Rectal smooth muscle tissue (tissue), 1 donor: ENCODE measurements around the gene SMC6.

ENCODE experiments used
- H3K27ac ChIP-seq: one replicate; pipeline ENCODE4 v1.7.0; 2013; ENCODE audit warnings: low read depth, low read length, inconsistent platforms
- H3K27me3 ChIP-seq: one replicate; pipeline ENCODE4 v1.7.0; 2013; ENCODE audit warnings: low read length; ENCODE audit not compliant: control insufficient read depth, insufficient read depth
- H3K36me3 ChIP-seq: one replicate; pipeline ENCODE4 v1.7.0; 2013; ENCODE audit warnings: low read length; ENCODE audit not compliant: control insufficient read depth, insufficient read depth
- H3K4me1 ChIP-seq: one replicate; pipeline ENCODE4 v1.7.0; 2013; ENCODE audit warnings: low read length; ENCODE audit not compliant: control insufficient read depth, insufficient read depth
- H3K4me3 ChIP-seq: one replicate; pipeline ENCODE4 v1.7.0; 2013; ENCODE audit warnings: low read length
- H3K9ac ChIP-seq: one replicate; pipeline ENCODE4 v1.7.0; 2013; ENCODE audit warnings: low read length

SMC6 gene

GRCh38 chr2:17683981-17684380 is 69.6 kb downstream of the SMC6 start:
- H3K4me1 ChIP-seq = no peaks in the 10 kb centered on the region
- no peak overlapping the region for H3K4me3 ChIP-seq
- H3K27me3 ChIP-seq = no peaks in the 10 kb centered on the region
- no peak overlapping the region for H3K9ac ChIP-seq
- peaks cover 4% of the 10 kb centered on the region for H3K36me3 ChIP-seq
- no peak overlapping the region for H3K27ac ChIP-seq

- no peak overlapping the region for H3K27ac ChIP-seq
- H3K36me3 ChIP-seq = peaks cover 4% of the 10 kb centered on the region
- no peak overlapping the region for H3K9ac ChIP-seq
Measured at GRCh38 chr2:17682098-17682857, 71.3 kb downstream of the SMC6 start.

DNA sequence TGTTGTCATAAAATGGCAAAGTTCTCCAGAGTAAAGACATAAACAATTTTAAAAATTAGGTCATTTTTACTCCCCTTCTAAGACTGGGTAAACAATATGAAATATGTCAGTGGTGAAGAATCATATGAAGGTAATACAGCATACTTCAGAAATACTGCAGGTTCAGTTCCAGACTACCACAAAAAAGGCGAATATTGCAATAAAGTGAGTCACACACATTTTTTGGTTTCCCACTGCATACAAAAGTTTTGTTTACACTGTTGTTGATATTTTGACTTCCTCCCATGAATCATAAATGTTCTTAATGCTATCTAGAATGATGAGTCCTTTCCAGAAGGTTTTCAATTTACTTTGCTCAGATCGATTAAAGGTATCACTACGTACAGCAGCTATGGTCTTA is 73.5 kb downstream of the SMC6 start:
- H3K36me3 ChIP-seq = peaks cover 4% of the 10 kb centered on the region
- H3K27me3 ChIP-seq = no peaks in the 10 kb centered on the region
- H3K9ac ChIP-seq = no peak overlapping the region
- H3K4me1 ChIP-seq = no peaks in the 10 kb centered on the region
- no peak overlapping the region for H3K4me3 ChIP-seq
- H3K27ac ChIP-seq = no peak overlapping the region

More at GRCh38 chr2:17682098-17682857, 71.3 kb downstream of the SMC6 start:
- H3K27me3 ChIP-seq = no peaks in the 10 kb centered on the region
- H3K4me3 ChIP-seq = no peak overlapping the region
- no peaks in the 10 kb centered on the region for H3K4me1 ChIP-seq

GRCh38 chr2:17674817-17675216 is 78.8 kb downstream of the SMC6 start:
- Histone ChIP-seq H3K9ac (no peak overlapping the region), H3K27me3 (no peaks in the 10 kb centered on the region), H3K4me3 (no peak overlapping the region), H3K4me1 (no peaks in the 10 kb centered on the region), H3K36me3 (peaks cover 2% of the 10 kb centered on the region), H3K27ac (no peak overlapping the region)

DNA sequence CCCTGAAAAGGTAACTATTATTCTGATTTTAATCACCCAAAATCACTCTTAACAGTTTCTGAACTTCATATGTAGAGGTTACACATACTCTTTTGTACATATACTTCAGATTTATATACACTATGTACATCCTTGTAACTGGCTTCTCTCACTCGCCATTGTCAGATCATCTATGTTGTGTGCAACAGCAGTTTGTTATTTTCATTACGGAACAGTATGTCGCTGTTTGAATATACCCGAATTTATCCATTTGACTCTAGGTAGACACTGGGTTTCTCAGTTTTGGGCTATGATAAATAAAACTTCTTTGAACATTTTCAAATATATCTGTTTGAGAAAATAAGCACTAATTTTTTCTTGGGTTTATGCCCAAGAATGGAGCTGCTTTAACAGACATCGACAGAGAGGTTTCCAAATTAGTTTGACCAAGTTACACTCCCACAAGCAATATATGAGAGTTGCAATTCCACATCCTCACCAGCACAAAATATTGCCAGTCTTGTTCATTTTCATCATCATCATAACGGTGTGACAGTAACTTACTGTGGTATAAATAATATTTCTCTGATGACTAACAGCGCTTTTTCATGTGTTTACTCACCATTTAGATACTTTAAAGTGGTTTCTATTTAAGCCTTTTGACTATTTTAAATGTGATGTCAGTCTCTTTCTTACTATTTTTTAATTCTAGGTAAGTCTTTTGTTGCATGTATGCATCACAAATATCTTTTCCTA is 80.9 kb downstream of the SMC6 start:
- Histone ChIP-seq H3K4me1 (no peaks in the 10 kb centered on the region), H3K27ac (no peak overlapping the region), H3K4me3 (no peak overlapping the region), H3K9ac (no peak overlapping the region), H3K36me3 (peaks cover 4% of the 10 kb centered on the region), H3K27me3 (no peaks in the 10 kb centered on the region)

DNA sequence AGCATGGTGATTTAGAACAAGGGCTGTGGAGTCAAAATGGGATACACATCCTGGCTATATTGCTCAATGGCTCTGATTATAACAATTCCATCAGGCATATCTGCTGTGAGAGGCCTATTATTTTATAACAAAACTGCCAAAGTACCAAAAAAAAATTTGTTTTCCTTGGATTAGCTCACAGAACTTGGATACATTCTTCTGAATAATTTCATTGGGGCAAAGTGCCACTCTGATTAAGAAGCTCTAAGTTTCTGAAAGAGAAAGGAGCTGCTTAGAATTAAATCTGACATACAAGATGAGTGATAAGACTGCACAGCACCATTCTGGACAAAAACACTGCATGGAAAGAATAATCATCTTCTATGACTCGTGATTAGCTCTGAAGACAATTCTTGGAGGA is 85.7 kb downstream of the SMC6 start:
- H3K36me3 ChIP-seq = peaks cover 7% of the 10 kb centered on the region
- H3K27ac ChIP-seq = no peak overlapping the region
- H3K9ac ChIP-seq = no peak overlapping the region
- no peak overlapping the region for H3K4me3 ChIP-seq
- no peaks in the 10 kb centered on the region for H3K27me3 ChIP-seq
- no peaks in the 10 kb centered on the region for H3K4me1 ChIP-seq

DNA sequence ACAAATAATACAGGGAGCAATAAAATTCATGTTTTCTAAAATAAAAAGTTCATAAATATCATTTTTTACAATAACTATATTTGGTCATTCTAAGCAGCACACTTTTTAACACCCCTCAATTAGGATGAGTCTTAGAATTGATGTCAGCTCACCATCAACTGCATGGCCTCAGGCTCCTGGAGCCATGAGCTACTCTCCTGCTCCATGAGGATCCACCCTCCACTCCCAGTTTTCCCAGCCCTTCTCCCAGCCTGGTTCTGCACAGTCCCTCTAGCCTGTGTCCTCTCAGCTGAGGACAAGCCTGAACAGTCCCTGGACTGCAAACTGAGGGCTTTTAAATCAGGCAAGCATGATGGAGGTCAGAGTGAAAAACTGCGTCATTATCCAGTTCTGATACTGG is 89.1 kb downstream of the SMC6 start:
- no peaks in the 10 kb centered on the region for H3K4me1 ChIP-seq
- no peak overlapping the region for H3K9ac ChIP-seq
- H3K27ac ChIP-seq = no peak overlapping the region
- peaks cover 8% of the 10 kb centered on the region for H3K36me3 ChIP-seq
- no peak overlapping the region for H3K4me3 ChIP-seq
- no peaks in the 10 kb centered on the region for H3K27me3 ChIP-seq

DNA sequence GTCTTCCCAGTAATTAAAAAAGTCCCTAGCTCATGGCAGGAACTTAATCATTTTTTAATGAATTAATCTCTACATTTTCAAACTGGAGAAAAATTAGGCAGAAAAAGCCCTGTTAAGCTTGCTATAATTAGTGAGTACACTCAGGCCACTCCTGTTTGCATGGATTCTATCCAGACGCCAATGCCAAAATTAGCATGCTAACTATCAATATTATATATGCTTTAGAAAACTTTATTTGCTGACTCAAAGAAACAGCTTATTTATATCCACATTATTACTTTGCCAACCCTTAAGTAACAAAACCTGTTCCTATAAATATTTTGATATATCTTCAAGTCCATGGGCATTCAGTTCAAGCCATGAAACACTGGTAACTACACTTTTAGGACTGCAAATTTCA is 90.9 kb downstream of the SMC6 start:
- Histone ChIP-seq H3K27me3 (no peaks in the 10 kb centered on the region), H3K36me3 (peaks cover 6% of the 10 kb centered on the region), H3K4me1 (no peaks in the 10 kb centered on the region), H3K9ac (no peak overlapping the region), H3K4me3 (no peak overlapping the region), H3K27ac (no peak overlapping the region)

GRCh38 chr2:17661460-17661859 is 92.2 kb downstream of the SMC6 start:
- Histone ChIP-seq H3K27me3 (no peaks in the 10 kb centered on the region), H3K36me3 (peaks cover 6% of the 10 kb centered on the region), H3K4me1 (no peaks in the 10 kb centered on the region), H3K9ac (no peak overlapping the region), H3K4me3 (no peak overlapping the region), H3K27ac (no peak overlapping the region)

GRCh38 chr2:17660219-17660618 is 93.4 kb downstream of the SMC6 start:
- no peak overlapping the region for H3K4me3 ChIP-seq
- no peaks in the 10 kb centered on the region for H3K4me1 ChIP-seq
- no peak overlapping the region for H3K9ac ChIP-seq
- peaks cover 6% of the 10 kb centered on the region for H3K36me3 ChIP-seq
- no peaks in the 10 kb centered on the region for H3K27me3 ChIP-seq
- no peak overlapping the region for H3K27ac ChIP-seq

- H3K27me3 ChIP-seq = no peaks in the 10 kb centered on the region
- H3K9ac ChIP-seq = no peak overlapping the region
- no peak overlapping the region for H3K27ac ChIP-seq
- no peaks in the 10 kb centered on the region for H3K4me1 ChIP-seq
- H3K36me3 ChIP-seq = peaks cover 3% of the 10 kb centered on the region
- no peak overlapping the region for H3K4me3 ChIP-seq
Measured at GRCh38 chr2:17658251-17658843, 95.3 kb downstream of the SMC6 start.

DNA sequence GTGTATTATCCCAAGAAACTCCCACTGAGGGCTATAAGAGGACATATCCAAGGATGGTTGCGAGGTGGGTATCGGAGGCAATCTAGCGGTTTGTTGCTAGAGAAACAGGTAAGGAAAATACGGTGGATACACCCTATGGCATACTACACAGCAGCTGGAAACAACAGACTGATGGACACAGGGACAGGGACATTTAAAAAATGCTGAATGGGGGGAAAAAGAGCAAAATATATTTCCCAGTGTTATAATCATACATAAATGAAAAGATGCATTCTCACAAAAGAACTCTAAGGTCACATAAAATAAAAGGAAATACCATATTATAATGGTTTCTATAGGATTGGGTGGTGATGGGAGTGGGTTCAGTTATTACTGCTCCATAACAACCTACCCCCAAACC is 95.9 kb downstream of the SMC6 start:
- no peaks in the 10 kb centered on the region for H3K27me3 ChIP-seq
- no peak overlapping the region for H3K4me3 ChIP-seq
- H3K4me1 ChIP-seq = no peaks in the 10 kb centered on the region
- no peak overlapping the region for H3K27ac ChIP-seq
- peaks cover 3% of the 10 kb centered on the region for H3K36me3 ChIP-seq
- no peak overlapping the region for H3K9ac ChIP-seq
